ENCODE data around the gene STAG3. TPM values are rescaled to one million over a fixed set of nuclear protein-coding genes. Genes with fewer than 3 reads are reported as not detected.
"Not testable (repeated sequence)": the region's sequence is repeated elsewhere in the genome, so short reads cannot be mapped to it uniquely, and the experiment has no call there.

The STAG3 gene
- polyA plus RNA-seq (2013), result 0.15 and 0.19 TPM in 2 replicates

DNA sequence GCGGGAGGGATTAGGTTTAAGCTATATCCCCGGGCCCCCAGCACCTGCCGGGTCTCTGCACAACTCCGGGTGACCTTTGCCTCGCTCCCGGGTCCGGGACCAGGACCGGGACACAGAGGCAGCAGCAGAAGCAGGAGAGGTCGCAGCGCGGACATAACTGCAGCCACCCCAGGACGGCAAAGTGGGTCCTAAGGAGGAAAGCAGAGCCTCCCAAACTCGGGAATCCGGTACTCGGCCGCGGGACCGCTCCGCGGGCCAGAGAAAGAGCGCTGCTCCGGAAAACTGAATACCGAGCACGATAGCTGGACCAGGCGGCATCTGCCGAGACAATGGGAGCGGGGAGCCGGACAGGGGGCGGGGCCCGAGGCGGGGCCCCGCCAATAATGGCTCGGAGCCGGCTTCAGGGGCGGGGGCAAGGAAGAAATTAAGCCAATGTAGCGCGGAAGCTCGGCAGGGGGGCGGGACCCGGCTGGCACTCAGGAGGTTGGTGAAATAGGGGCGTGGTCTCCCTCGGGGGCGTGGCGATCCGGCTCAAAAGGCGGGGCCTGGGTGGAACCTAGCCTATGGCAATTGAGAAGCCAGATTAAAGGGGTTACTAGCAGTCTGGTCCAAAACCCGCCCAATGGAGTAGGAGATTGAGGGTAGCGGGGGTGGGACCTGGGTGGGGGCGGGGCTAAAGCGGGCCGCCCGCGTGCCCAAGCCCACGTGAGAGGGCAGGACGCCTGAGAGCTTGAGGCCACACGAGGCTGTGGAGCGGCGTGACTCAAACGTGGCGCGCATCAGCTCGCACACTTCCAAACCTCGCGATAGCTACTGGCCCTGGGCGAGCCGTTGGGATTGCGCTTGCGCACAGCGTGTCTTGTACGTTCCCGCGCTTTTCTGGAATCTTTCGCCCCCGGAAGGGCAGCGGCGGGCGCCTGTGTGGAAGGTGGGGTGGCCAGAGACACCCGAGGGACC lies at the start of gene STAG3, which contains the start of gene GPC2:
Gene STAG3 (plus strand): TSS at position 874 of the 957 bp plus-strand sequence. CDS start 2,639 bp downstream, outside the sequence.
Gene GPC2 (minus strand): TSS at position 337 of the 957 bp plus-strand sequence. CDS start 182 bp downstream, at position 155.
- peak within 1 kb of the TSS; percentile 67 for H3K18ac ChIP-seq (ENCODE audit: low read length)
- no peak within 1 kb of the TSS for H2AK5ac ChIP-seq (ENCODE audit: low read length)
- H3K4me3 ChIP-seq (ENCODE audit: low read depth, low read length), result peak within 1 kb of the TSS; percentile 78
- peak within 1 kb of the TSS; percentile 77 for H3K9ac ChIP-seq (ENCODE audit: low read length)
- H3K27ac ChIP-seq (ENCODE audit: low read depth, low read length), result no peak within 1 kb of the TSS
- peak within 1 kb of the TSS; percentile 56 for H3K14ac ChIP-seq (ENCODE audit: low read length)
- H2BK120ac ChIP-seq (ENCODE audit: insufficient read depth, low read length, poor library complexity), result peak within 1 kb of the TSS; percentile 74
- H3K23ac ChIP-seq (ENCODE audit: low read length), result no peak within 1 kb of the TSS
- peak within 1 kb of the TSS; percentile 86 for H4K8ac ChIP-seq (ENCODE audit: low read depth, low read length)
- H2BK5ac ChIP-seq (ENCODE audit: low read depth, low read length, poor library complexity), result peak within 1 kb of the TSS; percentile 27
- no CpG with 5 or more reads among the region's 78 CpGs for WGBS (ENCODE audit: extremely low coverage, insufficient coverage, insufficient read length)
- H3K9me3 ChIP-seq (ENCODE audit: insufficient read depth, low read depth, low read length), result peaks cover 4% of the 10 kb centered on the region
- peak; percentile 97 to 98 for DNase-seq
- peak within 1 kb of the TSS; percentile 86 for H4K12ac ChIP-seq (ENCODE audit: low read depth, low read length)
- H3K36me3 ChIP-seq (ENCODE audit: control insufficient read depth in 1 of 2, insufficient read depth in 2 of 2, low read length in 2 of 2), result no peaks in the 10 kb centered on the region
- peak within 1 kb of the TSS; percentile 78 for H4K91ac ChIP-seq (ENCODE audit: low read depth, low read length)
- H3K79me2 ChIP-seq (ENCODE audit: control insufficient read depth, insufficient read depth, low read length, poor library complexity), result peaks cover 2% of the 10 kb centered on the region
- peak within 1 kb of the TSS; percentile 62 for H3K4ac ChIP-seq (ENCODE audit: low read depth, low read length)
- H3K79me1 ChIP-seq (ENCODE audit: low read length), result peaks cover 3% of the 10 kb centered on the region
- H2BK12ac ChIP-seq (ENCODE audit: low read length), result no peak within 1 kb of the TSS
- H3K27me3 ChIP-seq (ENCODE audit: insufficient read depth, low read length), result peaks cover 5% of the 10 kb centered on the region
- H3K4me2 ChIP-seq (ENCODE audit: low read length), result peak within 1 kb of the TSS; percentile 97
- peak within 1 kb of the TSS; percentile 94 for H2AFZ ChIP-seq (ENCODE audit: insufficient read depth, low read length, poor library complexity)
- peaks cover 2 to 3% of the 10 kb centered on the region in 2 experiments for H3K4me1 ChIP-seq (ENCODE audit: control insufficient read depth in 1 of 2, insufficient read depth in 2 of 2, low read length in 2 of 2)

GRCh38 chr7:100128637-100128963 lies 49.1 kb upstream of the STAG3 start:
- H3K4me2 ChIP-seq (ENCODE audit: low read length), result no peak overlapping the region
- DNase-seq, result no peak
- H3K27me3 ChIP-seq (ENCODE audit: insufficient read depth, low read length), result no peaks in the 10 kb centered on the region
- peaks cover 15% of the 10 kb centered on the region for H3K79me1 ChIP-seq (ENCODE audit: low read length)
- no peak overlapping the region for H2AFZ ChIP-seq (ENCODE audit: insufficient read depth, low read length, poor library complexity)
- no peak overlapping the region for H3K18ac ChIP-seq (ENCODE audit: low read length)
- H3K23ac ChIP-seq (ENCODE audit: low read length), result no peak overlapping the region
- no peak overlapping the region for H2BK120ac ChIP-seq (ENCODE audit: insufficient read depth, low read length, poor library complexity)
- H3K4ac ChIP-seq (ENCODE audit: low read depth, low read length), result no peak overlapping the region
- no peak overlapping the region for H3K4me3 ChIP-seq (ENCODE audit: low read depth, low read length)
- no peaks in the 10 kb centered on the region for H3K36me3 ChIP-seq (ENCODE audit: control insufficient read depth in 1 of 2, insufficient read depth in 2 of 2, low read length in 2 of 2)
- H4K12ac ChIP-seq (ENCODE audit: low read depth, low read length), result no peak overlapping the region
- no peak overlapping the region for H4K91ac ChIP-seq (ENCODE audit: low read depth, low read length)
- no peak overlapping the region for H2AK5ac ChIP-seq (ENCODE audit: low read length)
- H3K14ac ChIP-seq (ENCODE audit: low read length), result no peak overlapping the region
- H3K4me1 ChIP-seq (ENCODE audit: control insufficient read depth in 1 of 2, insufficient read depth in 2 of 2, low read length in 2 of 2), result peaks cover 3 to 8% of the 10 kb centered on the region in 2 experiments
- no peak overlapping the region for H4K8ac ChIP-seq (ENCODE audit: low read depth, low read length)
- WGBS (ENCODE audit: extremely low coverage, insufficient coverage, insufficient read length), result no CpG with 5 or more reads among the region's 1 CpG
- H3K9me3 ChIP-seq (ENCODE audit: insufficient read depth, low read depth, low read length), result no peaks in the 10 kb centered on the region
- no peak overlapping the region for H2BK5ac ChIP-seq (ENCODE audit: low read depth, low read length, poor library complexity)
- no peak overlapping the region for H3K9ac ChIP-seq (ENCODE audit: low read length)
- H3K79me2 ChIP-seq (ENCODE audit: control insufficient read depth, insufficient read depth, low read length, poor library complexity), result peaks cover 13% of the 10 kb centered on the region
- H2BK12ac ChIP-seq (ENCODE audit: low read length), result no peak overlapping the region
- H3K27ac ChIP-seq (ENCODE audit: low read depth, low read length), result no peak overlapping the region

- H3K14ac ChIP-seq (ENCODE audit: low read length); H4K91ac ChIP-seq (ENCODE audit: low read depth, low read length); H3K18ac ChIP-seq (ENCODE audit: low read length); H2AFZ ChIP-seq (ENCODE audit: insufficient read depth, low read length, poor library complexity); H3K4ac ChIP-seq (ENCODE audit: low read depth, low read length); H3K9me3 ChIP-seq (ENCODE audit: insufficient read depth, low read depth, low read length); H2BK12ac ChIP-seq (ENCODE audit: low read length); H3K9ac ChIP-seq (ENCODE audit: low read length); H2BK5ac ChIP-seq (ENCODE audit: low read depth, low read length, poor library complexity); H3K23ac ChIP-seq (ENCODE audit: low read length); H3K27ac ChIP-seq (ENCODE audit: low read depth, low read length); H3K27me3 ChIP-seq (ENCODE audit: insufficient read depth, low read length); H2AK5ac ChIP-seq (ENCODE audit: low read length); H3K4me2 ChIP-seq (ENCODE audit: low read length); H3K36me3 ChIP-seq (ENCODE audit: control insufficient read depth in 1 of 2, insufficient read depth in 2 of 2, low read length in 2 of 2); H3K4me3 ChIP-seq (ENCODE audit: low read depth, low read length); H4K12ac ChIP-seq (ENCODE audit: low read depth, low read length); H2BK120ac ChIP-seq (ENCODE audit: insufficient read depth, low read length, poor library complexity); H4K8ac ChIP-seq (ENCODE audit: low read depth, low read length); H3K4me1 ChIP-seq (ENCODE audit: control insufficient read depth in 1 of 2, insufficient read depth in 2 of 2, low read length in 2 of 2): not testable (repeated sequence)
- DNase-seq, result peak in 1 of 2 donors; percentile 47
- WGBS (ENCODE audit: extremely low coverage, insufficient coverage, insufficient read length), result no CpG with 5 or more reads among the region's 1 CpG
- Histone ChIP-seq H3K79me2 (ENCODE audit: control insufficient read depth, insufficient read depth, low read length, poor library complexity) (peaks cover 13% of the 10 kb centered on the region), H3K79me1 (ENCODE audit: low read length) (peaks cover 15% of the 10 kb centered on the region)
Measured at GRCh38 chr7:100130220-100130607, 47.5 kb upstream of the STAG3 start.

DNA sequence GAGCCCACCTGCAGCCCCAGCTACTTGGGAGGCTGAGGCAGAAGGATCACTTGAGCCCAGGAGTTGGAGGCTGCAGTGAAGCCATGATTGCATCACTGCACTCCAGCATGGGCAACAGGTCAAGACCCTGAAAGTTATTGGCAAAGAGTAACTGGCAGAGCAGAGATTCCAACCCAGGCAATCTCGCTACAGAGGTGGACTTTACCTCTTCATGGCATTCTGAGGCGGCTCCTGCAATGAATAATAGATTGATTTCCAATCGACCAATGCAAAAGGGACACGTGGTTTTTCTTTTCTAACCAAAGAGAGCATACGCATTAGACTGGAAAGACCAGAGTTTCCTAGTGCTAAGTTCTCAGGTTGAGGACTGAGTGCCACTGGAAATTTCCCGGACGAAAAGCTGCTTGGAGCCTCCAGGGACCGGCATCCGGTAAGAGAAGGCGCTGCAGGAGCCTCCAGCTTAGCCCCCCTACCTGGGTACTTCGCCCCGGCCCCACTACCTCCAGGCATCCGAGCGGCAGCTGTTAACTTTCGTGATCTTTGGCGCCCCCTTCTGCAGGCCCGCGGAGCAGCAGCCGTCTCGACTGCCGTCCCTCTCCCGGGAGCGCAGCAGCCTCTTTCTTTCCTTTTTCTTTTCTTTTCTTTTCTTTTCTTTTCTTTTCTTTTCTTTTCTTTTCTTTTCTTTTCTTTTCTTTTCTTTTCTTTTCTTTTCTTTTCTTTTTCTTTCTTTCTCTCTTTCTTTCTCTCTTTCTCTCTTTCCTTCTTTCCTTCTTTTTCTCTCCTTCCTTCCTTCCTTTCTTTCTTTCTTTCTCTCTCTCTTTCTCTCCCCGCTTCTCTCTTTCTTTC lies 46.9 kb upstream of the STAG3 start:
- H3K4ac ChIP-seq (ENCODE audit: low read depth, low read length), result no peak overlapping the region
- H3K27ac ChIP-seq (ENCODE audit: low read depth, low read length), result no peak overlapping the region
- no peaks in the 10 kb centered on the region for H3K27me3 ChIP-seq (ENCODE audit: insufficient read depth, low read length)
- no peak overlapping the region for H2BK12ac ChIP-seq (ENCODE audit: low read length)
- H3K14ac ChIP-seq (ENCODE audit: low read length), result no peak overlapping the region
- no peak overlapping the region for H4K91ac ChIP-seq (ENCODE audit: low read depth, low read length)
- H3K23ac ChIP-seq (ENCODE audit: low read length), result no peak overlapping the region
- no peak overlapping the region for H4K8ac ChIP-seq (ENCODE audit: low read depth, low read length)
- peaks cover 13% of the 10 kb centered on the region for H3K79me2 ChIP-seq (ENCODE audit: control insufficient read depth, insufficient read depth, low read length, poor library complexity)
- H4K12ac ChIP-seq (ENCODE audit: low read depth, low read length), result no peak overlapping the region
- H3K4me1 ChIP-seq (ENCODE audit: control insufficient read depth in 1 of 2, insufficient read depth in 2 of 2, low read length in 2 of 2), result peaks cover 3 to 8% of the 10 kb centered on the region in 2 experiments
- no peak overlapping the region for H2AK5ac ChIP-seq (ENCODE audit: low read length)
- H3K9ac ChIP-seq (ENCODE audit: low read length), result no peak overlapping the region
- no peak overlapping the region for H2AFZ ChIP-seq (ENCODE audit: insufficient read depth, low read length, poor library complexity)
- peak overlapping the region; percentile 60 for H3K4me2 ChIP-seq (ENCODE audit: low read length)
- H3K18ac ChIP-seq (ENCODE audit: low read length), result no peak overlapping the region
- no peak overlapping the region for H2BK5ac ChIP-seq (ENCODE audit: low read depth, low read length, poor library complexity)
- peaks cover 15% of the 10 kb centered on the region for H3K79me1 ChIP-seq (ENCODE audit: low read length)
- H3K36me3 ChIP-seq (ENCODE audit: control insufficient read depth in 1 of 2, insufficient read depth in 2 of 2, low read length in 2 of 2), result no peaks in the 10 kb centered on the region
- no peaks in the 10 kb centered on the region for H3K9me3 ChIP-seq (ENCODE audit: insufficient read depth, low read depth, low read length)
- H3K4me3 ChIP-seq (ENCODE audit: low read depth, low read length), result no peak overlapping the region
- H2BK120ac ChIP-seq (ENCODE audit: insufficient read depth, low read length, poor library complexity), result no peak overlapping the region
- peak; percentile 61 to 83 for DNase-seq
- no CpG with 5 or more reads among the region's 24 CpGs for WGBS (ENCODE audit: extremely low coverage, insufficient coverage, insufficient read length)

All from trophoblast cell (in vitro differentiated cells and primary cell).